Measurements from ENCODE around the gene DLX4.

DLX4 gene

DNA sequence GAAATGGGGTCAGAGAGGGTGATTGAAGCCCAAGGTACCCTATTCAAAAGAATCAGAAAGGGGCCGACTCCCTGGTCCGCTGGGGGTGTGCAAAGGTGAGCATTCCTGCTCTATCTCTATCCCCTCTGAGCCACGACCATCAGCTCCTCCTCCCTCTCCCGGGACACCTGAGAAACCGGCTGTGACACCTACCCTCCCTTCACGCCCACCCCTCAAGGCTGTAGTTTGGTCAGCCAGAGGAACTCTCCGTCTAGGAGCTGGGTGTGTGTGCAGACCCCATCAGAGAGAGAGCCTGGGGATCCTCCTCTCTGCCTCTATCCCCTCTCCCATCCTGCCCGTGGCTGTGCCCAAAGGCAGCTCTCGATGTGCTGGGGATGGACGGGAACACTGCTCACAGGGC lies 27.6 kb upstream of the DLX4 start:
- ATAC-seq (ENCODE audit: insufficient read depth, low read depth), result no peak
- TF ChIP-seq, protein P1, sequence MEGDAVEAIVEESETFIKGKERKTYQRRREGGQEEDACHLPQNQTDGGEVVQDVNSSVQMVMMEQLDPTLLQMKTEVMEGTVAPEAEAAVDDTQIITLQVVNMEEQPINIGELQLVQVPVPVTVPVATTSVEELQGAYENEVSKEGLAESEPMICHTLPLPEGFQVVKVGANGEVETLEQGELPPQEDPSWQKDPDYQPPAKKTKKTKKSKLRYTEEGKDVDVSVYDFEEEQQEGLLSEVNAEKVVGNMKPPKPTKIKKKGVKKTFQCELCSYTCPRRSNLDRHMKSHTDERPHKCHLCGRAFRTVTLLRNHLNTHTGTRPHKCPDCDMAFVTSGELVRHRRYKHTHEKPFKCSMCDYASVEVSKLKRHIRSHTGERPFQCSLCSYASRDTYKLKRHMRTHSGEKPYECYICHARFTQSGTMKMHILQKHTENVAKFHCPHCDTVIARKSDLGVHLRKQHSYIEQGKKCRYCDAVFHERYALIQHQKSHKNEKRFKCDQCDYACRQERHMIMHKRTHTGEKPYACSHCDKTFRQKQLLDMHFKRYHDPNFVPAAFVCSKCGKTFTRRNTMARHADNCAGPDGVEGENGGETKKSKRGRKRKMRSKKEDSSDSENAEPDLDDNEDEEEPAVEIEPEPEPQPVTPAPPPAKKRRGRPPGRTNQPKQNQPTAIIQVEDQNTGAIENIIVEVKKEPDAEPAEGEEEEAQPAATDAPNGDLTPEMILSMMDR (IDR thresholded peaks at IDR 0.05; ENCODE audit: borderline replicate concordance, extremely low read depth, low read length, poor library complexity, severe bottlenecking), result no peak
- no peak for TF ChIP-seq EZH2 (IDR thresholded peaks at IDR 0.05; ENCODE audit: borderline replicate concordance, low read depth, low read length, severe bottlenecking)
- no peak overlapping the region for H2AFZ ChIP-seq (ENCODE audit: low read depth, low read length)
- no peak for DNase-seq
- no peak overlapping the region for H3K9ac ChIP-seq (ENCODE audit: low read depth, low read length)
- H4K20me1 ChIP-seq (ENCODE audit: insufficient read depth, low read length), result peaks cover 4% of the 10 kb centered on the region; the same call in 1 of the 2 replicates
- H3K79me2 ChIP-seq (ENCODE audit: insufficient read depth, low read length), result no peaks in the 10 kb centered on the region
- no peaks in the 10 kb centered on the region for H3K36me3 ChIP-seq (ENCODE audit: insufficient read depth, low read length)
- H3K4me3 ChIP-seq (ENCODE audit: low read depth in 1 of 2, low read length in 2 of 2), result no peak overlapping the region
- no peaks in the 10 kb centered on the region for H3K9me3 ChIP-seq (ENCODE audit: insufficient read depth, low read length, severe bottlenecking)
- H3K27ac ChIP-seq (ENCODE audit: low read length), result no peak overlapping the region
- peaks cover 26% of the 10 kb centered on the region for H3K27me3 ChIP-seq (ENCODE audit: insufficient read depth, low read length, poor library complexity)
- H3K4me2 ChIP-seq (ENCODE audit: insufficient read depth, low read length), result no peak overlapping the region
- H3K4me1 ChIP-seq (ENCODE audit: insufficient read depth, low read length), result no peaks in the 10 kb centered on the region

DNA sequence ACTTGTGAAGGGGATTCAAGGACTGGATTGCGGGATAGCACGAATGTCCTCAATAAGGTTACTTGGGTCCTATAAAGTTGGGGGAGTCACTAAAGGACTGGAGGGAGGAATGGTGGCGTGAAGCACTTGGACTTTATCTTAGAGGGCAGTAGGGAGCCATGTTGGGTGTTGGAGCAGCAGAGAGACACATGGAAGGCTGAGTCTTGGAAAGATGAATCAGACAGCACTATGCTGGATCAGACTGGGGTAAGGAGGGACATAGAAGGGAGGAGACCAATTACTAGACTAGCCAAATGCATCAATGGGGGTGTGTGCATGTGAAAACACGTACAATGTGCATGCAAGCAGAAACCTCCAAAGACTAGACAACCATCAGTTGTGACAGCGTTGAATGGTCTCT lies 26.0 kb upstream of the DLX4 start:
- Histone ChIP-seq H3K79me2 (ENCODE audit: insufficient read depth, low read length) (no peaks in the 10 kb centered on the region), H3K4me1 (ENCODE audit: insufficient read depth, low read length) (no peaks in the 10 kb centered on the region), H3K4me2 (ENCODE audit: insufficient read depth, low read length) (no peak overlapping the region), H3K4me3 (ENCODE audit: low read depth in 1 of 2, low read length in 2 of 2) (no peak overlapping the region), H4K20me1 (ENCODE audit: insufficient read depth, low read length) (peaks cover 5% of the 10 kb centered on the region; the same call in 1 of the 2 replicates), H3K27me3 (ENCODE audit: insufficient read depth, low read length, poor library complexity) (peaks cover 27% of the 10 kb centered on the region), H3K36me3 (ENCODE audit: insufficient read depth, low read length) (no peaks in the 10 kb centered on the region), H2AFZ (ENCODE audit: low read depth, low read length) (no peak overlapping the region), H3K9me3 (ENCODE audit: insufficient read depth, low read length, severe bottlenecking) (no peaks in the 10 kb centered on the region), H3K27ac (ENCODE audit: low read length) (no peak overlapping the region), H3K9ac (ENCODE audit: low read depth, low read length) (no peak overlapping the region)
- TF ChIP-seq EZH2 (IDR thresholded peaks at IDR 0.05; ENCODE audit: borderline replicate concordance, low read depth, low read length, severe bottlenecking), result no peak
- TF ChIP-seq, protein P1 (IDR thresholded peaks at IDR 0.05; ENCODE audit: borderline replicate concordance, extremely low read depth, low read length, poor library complexity, severe bottlenecking), result no peak
- ATAC-seq (ENCODE audit: insufficient read depth, low read depth), result no peak
- DNase-seq, result no peak

- no peak for TF ChIP-seq EZH2 (IDR thresholded peaks at IDR 0.05; ENCODE audit: borderline replicate concordance, low read depth, low read length, severe bottlenecking)
- TF ChIP-seq, protein P1 (IDR thresholded peaks at IDR 0.05; ENCODE audit: borderline replicate concordance, extremely low read depth, low read length, poor library complexity, severe bottlenecking), result no peak
- no peak overlapping the region for H2AFZ ChIP-seq (ENCODE audit: low read depth, low read length)
- no peak for DNase-seq
- H4K20me1 ChIP-seq (ENCODE audit: insufficient read depth, low read length), result peaks cover 5% of the 10 kb centered on the region; the same call in 1 of the 2 replicates
- H3K9me3 ChIP-seq (ENCODE audit: insufficient read depth, low read length, severe bottlenecking), result no peaks in the 10 kb centered on the region
- no peaks in the 10 kb centered on the region for H3K79me2 ChIP-seq (ENCODE audit: insufficient read depth, low read length)
- no peaks in the 10 kb centered on the region for H3K36me3 ChIP-seq (ENCODE audit: insufficient read depth, low read length)
- H3K4me3 ChIP-seq (ENCODE audit: low read depth in 1 of 2, low read length in 2 of 2), result no peak overlapping the region
- H3K9ac ChIP-seq (ENCODE audit: low read depth, low read length), result no peak overlapping the region
- H3K27ac ChIP-seq (ENCODE audit: low read length), result no peak overlapping the region
- no peak for ATAC-seq (ENCODE audit: insufficient read depth, low read depth)
- H3K27me3 ChIP-seq (ENCODE audit: insufficient read depth, low read length, poor library complexity), result peaks cover 28% of the 10 kb centered on the region
- H3K4me2 ChIP-seq (ENCODE audit: insufficient read depth, low read length), result no peak overlapping the region
- H3K4me1 ChIP-seq (ENCODE audit: insufficient read depth, low read length), result no peaks in the 10 kb centered on the region
Measured at GRCh38 chr17:49944273-49944870, 24.6 kb upstream of the DLX4 start.
